Common myeloid progenitor, CD34-positive (primary cell): Measurements from ENCODE around the gene AQP1.

Experiments
- CTCF ChIA-PET: fragments of 350-600 bp; sonication (Branson Sonifier 250); formaldehyde crosslinking; loops from one replicate; lab custom pipeline; 2021; ENCODE audit warnings: antibody characterized with exemption; lab: Charles Lee
- POLR2A ChIA-PET: fragments of 350-600 bp; sonication (Branson Sonifier 250); formaldehyde crosslinking; loops from one replicate; lab custom pipeline; 2021; ENCODE audit warnings: antibody characterized with exemption; lab: Charles Lee
- DNase-seq, 3 donors: peaks; one replicate each; pipeline versions ENCODE4 v3.0.0 to v3.0.0-alpha.2; 2013
- H3K27ac ChIP-seq, 2 experiments: 1 replicate in 1 of 2; 2 replicates in 1 of 2; pipeline ENCODE4 v1.7.0; 2013; ENCODE audit warnings: inconsistent platforms in 2 of 2, low read length in 2 of 2, mild to moderate bottlenecking in 2 of 2, low read depth in 1 of 2, moderate library complexity in 1 of 2; ENCODE audit not compliant: severe bottlenecking in 2 of 2, insufficient read depth in 1 of 2, poor library complexity in 1 of 2
- H3K27me3 ChIP-seq, 5 experiments: replicated peaks in 2 of 5; 1 replicate in 3 of 5; 2 replicates in 2 of 5; pipeline versions ENCODE4 v1.6.1 to v1.7.0; 2013; ENCODE audit warnings: low read length in 4 of 5, mild to moderate bottlenecking in 2 of 5, moderate library complexity in 2 of 5, inconsistent platforms in 1 of 5; ENCODE audit not compliant: insufficient read depth in 5 of 5, control insufficient read depth in 4 of 5
- H3K36me3 ChIP-seq, 4 experiments: 1 replicate in 2 of 4; 2 replicates in 2 of 4; pipeline versions ENCODE4 v1.6.1 to v1.7.0; 2013; ENCODE audit warnings: low read length in 3 of 4, control low read depth in 1 of 4, mild to moderate bottlenecking in 1 of 4; ENCODE audit not compliant: control insufficient read depth in 4 of 4, insufficient read depth in 4 of 4
- H3K4me1 ChIP-seq, 4 experiments: 1 replicate in 3 of 4; 2 replicates in 1 of 4; pipeline versions ENCODE4 v1.6.1 to v1.7.1; 2013; ENCODE audit warnings: low read length in 3 of 4, mild to moderate bottlenecking in 3 of 4, control low read depth in 1 of 4, inconsistent platforms in 1 of 4, moderate library complexity in 1 of 4; ENCODE audit not compliant: control insufficient read depth in 4 of 4, insufficient read depth in 4 of 4; ENCODE audit errors: control extremely low read depth in 1 of 4
- H3K4me3 ChIP-seq, 7 experiments: 1 replicate in 4 of 7; 2 replicates in 3 of 7; pipeline versions ENCODE4 v1.5.1 to v1.7.0; 2013; ENCODE audit warnings: mild to moderate bottlenecking in 7 of 7, low read length in 6 of 7, moderate library complexity in 6 of 7, inconsistent platforms in 2 of 7, low read depth in 2 of 7, control low read depth in 1 of 7; ENCODE audit not compliant: insufficient read depth in 4 of 7, control insufficient read depth in 1 of 7; ENCODE audit errors: extremely low read depth in 1 of 7
- H3K9me3 ChIP-seq, 5 experiments: 1 replicate in 4 of 5; 2 replicates in 1 of 5; pipeline versions ENCODE4 v1.6.1 to v1.7.1; 2013; ENCODE audit warnings: low read length in 4 of 5, mild to moderate bottlenecking in 2 of 5, inconsistent platforms in 1 of 5, low read depth in 1 of 5, moderate library complexity in 1 of 5; ENCODE audit not compliant: control insufficient read depth in 4 of 5, insufficient read depth in 2 of 5; ENCODE audit errors: control extremely low read depth in 1 of 5
- WGBS: methylation state at CpG from one replicate; pipeline ENCODE4 v1.1.5; 2013; ENCODE audit not compliant: insufficient coverage; 5-methylcytosine and 5-hydroxymethylcytosine counted together

Gene AQP1

DNA sequence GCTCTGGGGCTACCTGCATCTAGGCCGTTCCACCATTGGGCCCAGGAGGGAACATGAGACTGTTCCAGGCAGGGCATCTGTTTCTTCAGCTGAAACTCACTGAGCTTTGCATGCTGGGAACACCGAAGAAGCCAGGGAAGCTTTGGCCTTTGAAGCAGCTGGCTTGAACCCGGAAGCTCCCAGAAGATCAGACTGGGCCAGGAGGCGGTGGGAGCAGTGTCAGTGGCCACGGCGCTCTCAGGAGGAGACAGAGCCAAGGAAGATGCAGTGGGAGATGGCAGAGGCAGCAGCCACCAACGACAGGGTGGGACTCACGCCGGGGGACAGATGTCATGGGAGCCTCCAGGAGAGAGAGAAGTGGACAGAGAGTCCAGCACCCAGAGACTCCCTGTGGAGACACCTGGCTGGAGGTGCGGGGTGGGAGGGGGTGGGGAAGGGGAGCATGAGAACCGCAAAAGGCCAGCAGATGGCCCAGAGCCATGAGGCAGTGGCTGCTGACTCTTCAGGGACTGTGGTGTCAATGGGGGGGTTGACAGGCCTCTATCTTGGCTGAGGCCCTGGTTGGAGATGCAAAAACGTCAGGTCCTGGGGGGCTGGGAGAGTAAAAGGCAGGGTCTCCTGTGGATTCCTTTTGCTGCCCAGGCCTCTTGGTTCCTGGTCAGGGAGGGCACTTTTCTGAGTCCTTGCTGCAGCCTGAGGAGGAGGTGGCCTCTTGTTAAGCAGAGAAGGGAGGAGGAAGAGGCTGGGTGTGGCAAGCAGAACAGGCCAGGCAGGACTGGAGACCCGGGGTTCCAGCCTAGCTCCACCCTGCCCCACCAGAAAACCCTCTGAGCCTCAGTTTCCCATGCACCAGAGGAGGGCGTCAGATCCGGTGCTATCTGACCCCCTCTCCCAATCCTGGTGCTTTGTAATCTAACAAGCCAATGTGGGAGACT, 6.3 kb upstream of the AQP1 start:
- H3K27me3 ChIP-seq = no peaks in the 10 kb centered on the region
- H3K27ac ChIP-seq = no peak overlapping the region
- no peak overlapping the region for H3K4me3 ChIP-seq
- 93% methylated on average over 11 of the region's 15 CpGs for WGBS
- DNase-seq = no peak
- no peaks in the 10 kb centered on the region for H3K4me1 ChIP-seq
- no peaks in the 10 kb centered on the region for H3K36me3 ChIP-seq
- ChIA-PET POLR2A (no interaction called here), CTCF (no interaction called here)
- no peaks in the 10 kb centered on the region for H3K9me3 ChIP-seq

DNA sequence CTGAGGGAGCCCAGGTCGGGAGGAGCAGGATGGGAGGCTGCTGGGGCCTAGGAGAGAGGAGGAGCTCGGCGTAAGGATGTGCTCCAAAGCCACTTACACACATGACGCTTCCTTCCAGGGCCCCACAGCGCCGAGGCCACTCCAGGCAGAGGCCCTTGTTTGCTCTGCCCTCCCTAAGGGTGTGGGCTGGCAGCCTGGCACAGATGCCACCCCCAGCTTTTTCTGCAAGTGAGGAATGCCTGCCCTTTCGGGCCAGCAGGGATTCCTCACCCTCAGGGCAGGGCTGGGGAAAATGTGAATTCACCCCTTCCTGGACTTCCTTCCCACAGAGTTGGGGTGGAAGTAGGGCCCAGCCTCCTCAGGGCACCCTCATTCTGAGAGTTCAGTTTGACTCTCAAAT, 5.6 kb upstream of the AQP1 start:
- Histone ChIP-seq H3K27ac (no peak overlapping the region), H3K9me3 (no peaks in the 10 kb centered on the region), H3K36me3 (no peaks in the 10 kb centered on the region), H3K4me1 (peaks cover 0 to under 1% (median 0%) of the 10 kb centered on the region in 4 experiments), H3K4me3 (no peak overlapping the region), H3K27me3 (no peaks in the 10 kb centered on the region)
- no peak for DNase-seq
- POLR2A ChIA-PET = no interaction called here
- WGBS = 89% methylated on average over 7 of the region's 7 CpGs
- CTCF ChIA-PET = no interaction called here

DNA sequence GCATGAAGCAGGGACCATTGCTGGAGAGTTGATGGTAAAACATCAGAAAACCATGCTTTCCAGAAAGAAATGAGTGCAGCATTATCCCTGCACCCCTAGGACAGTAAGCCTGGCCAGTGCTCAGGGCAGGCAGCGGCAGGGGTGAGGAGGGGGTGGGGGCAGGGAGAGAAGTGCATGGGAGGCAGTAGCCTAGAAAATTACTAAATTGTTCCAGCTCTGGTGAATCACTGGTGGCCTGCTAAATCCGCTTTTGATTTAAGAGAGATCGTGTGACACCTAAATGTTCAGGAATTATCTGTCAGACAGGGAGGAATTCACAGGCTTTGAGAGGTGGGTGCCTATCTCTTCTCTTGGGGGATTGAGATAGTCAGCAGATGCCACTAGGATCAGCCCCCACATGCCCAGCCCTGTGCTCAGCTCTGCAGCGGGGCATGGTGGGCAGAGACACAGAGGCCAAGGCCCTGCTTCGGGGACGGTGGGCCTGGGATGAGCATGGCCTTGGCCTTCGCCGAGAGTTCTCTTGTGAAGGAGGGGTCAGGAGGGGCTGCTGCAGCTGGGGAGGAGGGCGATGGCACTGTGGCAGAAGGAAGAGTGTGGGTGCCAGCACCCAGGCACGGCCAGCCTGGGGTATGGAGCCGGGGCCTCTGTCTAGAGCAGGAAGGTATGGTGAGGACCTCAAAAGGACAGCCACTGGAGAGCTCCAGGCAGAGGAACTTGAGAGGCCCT, 5.0 kb upstream of the AQP1 start:
- POLR2A ChIA-PET = no interaction called here
- no peaks in the 10 kb centered on the region for H3K36me3 ChIP-seq
- no peak for DNase-seq
- no peaks in the 10 kb centered on the region for H3K27me3 ChIP-seq
- no peak overlapping the region for H3K27ac ChIP-seq
- peaks cover 0 to 6% (median 1%) of the 10 kb centered on the region in 4 experiments for H3K4me1 ChIP-seq
- no peak overlapping the region for H3K4me3 ChIP-seq
- WGBS = 89% methylated on average over 10 of the region's 11 CpGs
- CTCF ChIA-PET = no interaction called here
- no peaks in the 10 kb centered on the region for H3K9me3 ChIP-seq

DNA sequence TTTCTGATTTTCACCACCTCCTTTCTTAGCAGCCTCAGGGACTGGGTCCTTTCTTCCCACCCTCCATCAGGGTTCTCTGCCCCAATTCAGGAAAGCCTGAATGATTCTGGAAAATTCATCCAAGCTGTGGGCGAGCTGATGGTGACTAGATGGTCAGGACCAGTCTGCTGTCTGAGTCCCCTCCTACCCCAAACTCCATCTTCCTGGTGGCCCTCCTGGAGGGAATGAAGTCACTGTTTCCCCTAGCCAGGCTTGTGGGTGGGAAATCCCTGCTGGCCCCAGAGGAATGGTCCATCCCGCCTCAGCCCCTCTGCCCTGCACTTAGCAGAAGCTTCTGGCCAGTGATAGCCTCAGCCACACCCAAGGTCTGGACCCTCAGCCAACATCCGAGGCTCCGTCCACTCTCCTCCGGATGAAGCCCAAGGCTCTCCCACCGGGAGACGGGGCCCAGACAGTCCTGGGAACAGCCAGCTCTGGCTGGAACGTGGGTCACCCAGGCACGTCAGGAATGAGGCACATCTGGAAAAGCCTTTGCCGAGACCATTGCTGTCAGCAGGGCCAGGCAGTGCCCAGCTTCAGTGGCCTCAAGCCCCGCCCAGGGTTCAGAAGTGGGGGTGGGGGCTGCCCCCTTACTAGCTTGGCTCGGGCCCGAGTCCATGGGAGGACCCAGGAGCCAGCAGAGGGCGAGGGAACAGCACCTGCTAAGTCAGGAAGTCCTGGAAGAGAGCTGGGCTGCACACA, 4.0 kb upstream of the AQP1 start:
- H3K9me3 ChIP-seq = no peaks in the 10 kb centered on the region
- no peak overlapping the region for H3K4me3 ChIP-seq

DNA sequence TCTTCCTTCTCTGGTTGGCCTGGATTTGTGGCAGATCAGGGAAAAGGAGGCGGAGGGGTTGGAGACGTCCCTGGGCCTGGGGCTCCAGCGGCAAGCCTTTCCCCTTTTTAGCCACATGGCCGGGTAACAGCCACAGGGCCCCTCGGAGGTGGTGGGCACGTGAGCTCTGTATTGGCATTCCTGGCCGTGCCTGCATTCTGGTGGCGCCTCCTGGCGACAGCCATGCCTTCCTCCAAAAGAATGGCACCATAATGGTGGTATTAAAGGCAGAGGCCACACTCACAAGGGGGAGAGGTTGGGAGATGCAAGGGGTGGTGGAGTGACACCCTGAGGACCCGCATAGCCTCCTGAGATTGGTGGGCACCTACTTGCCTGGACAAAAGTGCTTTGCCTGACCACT, 3.0 kb upstream of the AQP1 start:
- Histone ChIP-seq H3K27me3 (no peaks in the 10 kb centered on the region), H3K36me3 (no peaks in the 10 kb centered on the region), H3K4me1 (peaks cover 0 to 9% (median 1%) of the 10 kb centered on the region in 4 experiments), H3K4me3 (no peak overlapping the region), H3K27ac (no peak overlapping the region), H3K9me3 (no peaks in the 10 kb centered on the region)
- 97% methylated on average over 6 of the region's 10 CpGs for WGBS
- no peak for DNase-seq
- POLR2A ChIA-PET = no interaction called here
- CTCF ChIA-PET = no interaction called here

More for the DNA sequence above, 4.0 kb upstream of the AQP1 start:
- peaks cover 0 to 9% (median 1%) of the 10 kb centered on the region in 4 experiments for H3K4me1 ChIP-seq
- ChIA-PET POLR2A (no interaction called here), CTCF (no interaction called here)
- H3K27me3 ChIP-seq = no peaks in the 10 kb centered on the region
- no peaks in the 10 kb centered on the region for H3K36me3 ChIP-seq
- no peak for DNase-seq
- 92% methylated on average over 11 of the region's 14 CpGs for WGBS
- no peak overlapping the region for H3K27ac ChIP-seq

- Histone ChIP-seq H3K27ac (no peak overlapping the region), H3K36me3 (no peaks in the 10 kb centered on the region), H3K4me1 (peaks cover 0 to 10% (median 1%) of the 10 kb centered on the region in 4 experiments), H3K9me3 (no peaks in the 10 kb centered on the region), H3K27me3 (no peaks in the 10 kb centered on the region), H3K4me3 (no peak overlapping the region)
- no peak for DNase-seq
- CTCF ChIA-PET = no interaction called here
- POLR2A ChIA-PET = no interaction called here
- WGBS = 97% methylated on average over 6 of the region's 6 CpGs
Measured at GRCh38 chr7:30909431-30909830, 2.2 kb upstream of the AQP1 start.
